A549 treated with Hydrocortisone at 1 μM for 4 hours (cell line): ENCODE data around the gene CHN2. TPM values are rescaled to one million over a fixed set of nuclear protein-coding genes. Genes with fewer than 3 reads are reported as not detected.

Source experiments
- total RNA-seq: library from RNA; stranded (reverse); fragments of 200-300 nt; extraction: Qiagen RNA extraction; gene quantifications from 5 replicates; pipeline ENCODE4 v1.2.3, GENCODE V29; 2022

CHN2 gene
- 0.07 to 0.56 TPM (median 0.14 TPM) in 5 replicates for total RNA-seq

GRCh38 chr7:29194594-29195427 is at the start of gene CHN2:
Gene CHN2 (plus strand): TSS chr7:29194775.

GRCh38 chr7:29146057-29146706 is 48.4 kb upstream of the CHN2 start, which contains the start of gene CPVL:
Gene CPVL (minus strand): TSS chr7:29146537. CDS start chr7:29121061, 25,476 bp downstream.

Other genes starting within 250 kb of the CHN2 start
- gene TRIL, start 236.4 kb upstream of the CHN2 start, total RNA-seq = not detected in 5 replicates
- 0.09 to 0.37 TPM (median 0.18 TPM) in 5 replicates for gene CPVL, start 48.2 kb upstream of the CHN2 start, total RNA-seq